Activated CD4-positive, CD25-positive, alpha-beta regulatory T cell treated with anti-CD3 and anti-CD28 coated beads, Interleukin-2, amount 50 U/mL, for 24 hours (primary cell): ENCODE data around the gene NOS1AP.

Experiments used
- ATAC-seq, 2 donors: fragments of 150-1000 bp; cut with Tn5 transposase; one replicate each; pipeline ENCODE4 v1.10.0; 2021; ENCODE audit warnings: mild to moderate bottlenecking in 1 of 2, moderate library complexity in 1 of 2

Gene NOS1AP

GRCh38 chr1:162270016-162270770 is 200.7 kb downstream of the NOS1AP start:
- ATAC-seq, result no peak

GRCh38 chr1:162271972-162272371 is 202.5 kb downstream of the NOS1AP start:
- ATAC-seq, result no peak

GRCh38 chr1:162272419-162272818 is 202.9 kb downstream of the NOS1AP start:
- no peak for ATAC-seq

- ATAC-seq, result no peak
Observed at GRCh38 chr1:162275622-162276175, 206.2 kb downstream of the NOS1AP start.

GRCh38 chr1:162276493-162276892 is 207.0 kb downstream of the NOS1AP start:
- ATAC-seq, result no peak

- no peak for ATAC-seq
Observed at GRCh38 chr1:162279136-162279498, 209.6 kb downstream of the NOS1AP start.

- no peak for ATAC-seq
Observed at GRCh38 chr1:162281426-162281825, 211.9 kb downstream of the NOS1AP start.

GRCh38 chr1:162283657-162284056 is 214.2 kb downstream of the NOS1AP start:
- ATAC-seq, result no peak

- ATAC-seq, result no peak
Observed at GRCh38 chr1:162284206-162284955, 214.9 kb downstream of the NOS1AP start.

- no peak for ATAC-seq
Observed at GRCh38 chr1:162285149-162285561, 215.7 kb downstream of the NOS1AP start.

- no peak for ATAC-seq
Observed at GRCh38 chr1:162291000-162291399, 221.5 kb downstream of the NOS1AP start.

GRCh38 chr1:162292422-162292849 is 222.9 kb downstream of the NOS1AP start:
- ATAC-seq, result no peak

- ATAC-seq, result no peak
Observed at GRCh38 chr1:162293073-162293692, 223.7 kb downstream of the NOS1AP start.

GRCh38 chr1:162294015-162294414 is 224.5 kb downstream of the NOS1AP start:
- ATAC-seq, result no peak

- peak in 1 of 2 donors; percentile 49 for ATAC-seq
Observed at GRCh38 chr1:162297208-162297607, 227.7 kb downstream of the NOS1AP start.

GRCh38 chr1:162298266-162298665 is 228.8 kb downstream of the NOS1AP start:
- no peak for ATAC-seq

- ATAC-seq, result no peak
Observed at GRCh38 chr1:162299018-162299417, 229.5 kb downstream of the NOS1AP start.

- ATAC-seq, result no peak
Observed at GRCh38 chr1:162300057-162300917, 230.8 kb downstream of the NOS1AP start.

GRCh38 chr1:162301696-162302095 is 232.2 kb downstream of the NOS1AP start:
- no peak for ATAC-seq

- no peak for ATAC-seq
Observed at GRCh38 chr1:162302306-162303003, 233.0 kb downstream of the NOS1AP start.

GRCh38 chr1:162303004-162303344 is 233.5 kb downstream of the NOS1AP start:
- no peak for ATAC-seq

- no peak for ATAC-seq
Observed at GRCh38 chr1:162304736-162305135, 235.2 kb downstream of the NOS1AP start.
